Fibroblast of villous mesenchyme (primary cell): ENCODE results near the gene NEK6. TPM values are rescaled to one million over a fixed set of nuclear protein-coding genes. Genes with fewer than 3 reads are reported as not detected.

Source experiments
- DNase-seq: peaks from one replicate; pipeline ENCODE4 v3.0.0-alpha.2; 2010; ENCODE audit warnings: low read depth
- H3K4me3 ChIP-seq: 2 replicates; pipeline ENCODE4 v1.5.1; 2011; ENCODE audit warnings: low read depth, mild to moderate bottlenecking, low read length
- total RNA-seq: library from RNA; depleted of rRNA; stranded (reverse); fragments of >200 nt; gene quantifications from 2 replicates; pipeline ENCODE4 v1.2.3, GENCODE V29; 2012
- TF ChIP-seq, protein P1 (sequence below): IDR thresholded peaks from 2 replicates; pipeline ENCODE4 v1.5.1; 2012; ENCODE audit warnings: low read depth, mild to moderate bottlenecking, low read length; ENCODE audit not compliant: insufficient read depth

The NEK6 gene
- total RNA-seq, 1 donor, result 41.9 TPM

DNA sequence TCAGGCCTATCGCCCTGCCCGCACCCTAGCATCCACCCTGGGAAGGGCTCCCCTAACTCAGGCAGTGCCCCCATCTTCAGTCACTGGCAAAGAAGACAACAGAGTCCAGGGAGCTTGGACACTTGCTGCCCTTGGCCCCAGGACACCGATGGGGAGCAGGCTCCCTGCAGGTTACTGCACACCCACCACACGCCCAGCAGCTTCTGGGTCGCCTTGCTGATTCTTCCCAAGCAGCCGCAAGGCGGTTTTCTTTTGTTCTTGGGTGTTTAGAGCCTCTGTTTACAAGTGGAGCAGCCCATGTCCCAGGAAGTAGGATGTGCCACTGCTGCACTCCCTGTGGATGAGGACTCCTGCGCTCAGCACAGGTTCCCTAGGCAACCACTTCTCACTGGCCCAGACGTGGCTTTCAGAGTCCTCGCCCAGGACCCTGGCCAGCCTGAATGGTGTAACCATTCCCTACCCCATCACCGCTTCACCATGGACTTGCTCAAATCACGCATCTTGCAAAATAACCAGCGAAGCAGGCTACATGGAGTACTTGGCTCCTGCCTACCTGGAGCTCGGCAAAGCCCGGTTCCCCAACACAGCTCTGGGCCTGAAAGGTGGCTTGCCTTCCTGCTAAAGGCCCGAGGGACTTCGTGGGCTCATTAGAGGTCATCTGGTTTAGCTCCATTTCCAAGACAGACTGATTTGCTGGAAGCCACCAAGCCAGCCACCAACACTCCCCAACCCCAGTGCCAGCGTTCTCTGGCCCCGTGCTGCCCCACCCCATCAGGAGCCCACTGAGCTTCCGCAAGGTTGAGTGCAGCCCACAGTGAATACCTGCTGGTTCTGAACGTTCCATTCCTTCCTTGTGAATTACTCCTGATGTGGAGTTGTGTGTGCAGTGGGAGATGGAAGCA, 97.5 kb downstream of the NEK6 start:
- TF ChIP-seq, protein P1, sequence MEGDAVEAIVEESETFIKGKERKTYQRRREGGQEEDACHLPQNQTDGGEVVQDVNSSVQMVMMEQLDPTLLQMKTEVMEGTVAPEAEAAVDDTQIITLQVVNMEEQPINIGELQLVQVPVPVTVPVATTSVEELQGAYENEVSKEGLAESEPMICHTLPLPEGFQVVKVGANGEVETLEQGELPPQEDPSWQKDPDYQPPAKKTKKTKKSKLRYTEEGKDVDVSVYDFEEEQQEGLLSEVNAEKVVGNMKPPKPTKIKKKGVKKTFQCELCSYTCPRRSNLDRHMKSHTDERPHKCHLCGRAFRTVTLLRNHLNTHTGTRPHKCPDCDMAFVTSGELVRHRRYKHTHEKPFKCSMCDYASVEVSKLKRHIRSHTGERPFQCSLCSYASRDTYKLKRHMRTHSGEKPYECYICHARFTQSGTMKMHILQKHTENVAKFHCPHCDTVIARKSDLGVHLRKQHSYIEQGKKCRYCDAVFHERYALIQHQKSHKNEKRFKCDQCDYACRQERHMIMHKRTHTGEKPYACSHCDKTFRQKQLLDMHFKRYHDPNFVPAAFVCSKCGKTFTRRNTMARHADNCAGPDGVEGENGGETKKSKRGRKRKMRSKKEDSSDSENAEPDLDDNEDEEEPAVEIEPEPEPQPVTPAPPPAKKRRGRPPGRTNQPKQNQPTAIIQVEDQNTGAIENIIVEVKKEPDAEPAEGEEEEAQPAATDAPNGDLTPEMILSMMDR, result no peak
- H3K4me3 ChIP-seq, result no peak overlapping the region
- DNase-seq, result no peak

DNA sequence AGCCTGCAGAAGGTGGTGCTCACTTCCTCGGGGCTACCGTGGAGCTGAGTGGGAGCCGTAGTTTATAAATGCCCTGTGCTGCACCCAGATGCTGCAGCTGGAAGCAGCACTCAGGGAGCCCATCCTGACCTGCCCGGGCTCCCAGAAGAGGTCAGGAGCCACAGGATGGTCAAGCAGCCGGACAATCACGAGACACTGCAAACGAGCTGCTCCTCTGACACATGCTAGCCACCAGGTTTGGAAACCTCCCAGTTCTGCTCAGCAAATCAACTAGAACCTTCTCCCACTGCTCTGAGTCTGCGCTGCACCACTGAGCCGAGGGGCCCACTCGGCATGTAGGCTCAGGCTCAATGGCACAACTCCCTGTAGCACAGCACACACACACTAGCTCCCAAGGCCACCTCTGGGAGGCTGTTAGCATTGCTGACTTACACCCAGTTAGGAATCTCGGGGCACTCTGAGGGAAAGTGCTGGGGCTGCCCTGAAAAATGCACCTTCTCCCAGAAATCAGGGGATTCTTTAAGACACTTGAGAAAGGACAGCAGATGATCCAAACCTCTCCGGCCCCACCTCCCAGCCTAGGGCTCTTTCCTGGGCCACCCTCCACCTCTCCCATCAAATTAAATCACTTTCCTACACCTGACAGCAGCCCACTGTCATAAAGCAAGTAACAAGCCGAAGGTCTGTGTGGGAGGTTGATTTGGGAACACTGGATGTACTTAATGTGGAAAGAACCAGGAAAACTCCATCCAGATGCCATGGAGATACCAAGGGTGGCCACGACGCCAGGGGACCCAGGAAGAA, 98.4 kb downstream of the NEK6 start:
- no peak for DNase-seq
- no peak overlapping the region for H3K4me3 ChIP-seq
- TF ChIP-seq, protein P1, result no peak

DNA sequence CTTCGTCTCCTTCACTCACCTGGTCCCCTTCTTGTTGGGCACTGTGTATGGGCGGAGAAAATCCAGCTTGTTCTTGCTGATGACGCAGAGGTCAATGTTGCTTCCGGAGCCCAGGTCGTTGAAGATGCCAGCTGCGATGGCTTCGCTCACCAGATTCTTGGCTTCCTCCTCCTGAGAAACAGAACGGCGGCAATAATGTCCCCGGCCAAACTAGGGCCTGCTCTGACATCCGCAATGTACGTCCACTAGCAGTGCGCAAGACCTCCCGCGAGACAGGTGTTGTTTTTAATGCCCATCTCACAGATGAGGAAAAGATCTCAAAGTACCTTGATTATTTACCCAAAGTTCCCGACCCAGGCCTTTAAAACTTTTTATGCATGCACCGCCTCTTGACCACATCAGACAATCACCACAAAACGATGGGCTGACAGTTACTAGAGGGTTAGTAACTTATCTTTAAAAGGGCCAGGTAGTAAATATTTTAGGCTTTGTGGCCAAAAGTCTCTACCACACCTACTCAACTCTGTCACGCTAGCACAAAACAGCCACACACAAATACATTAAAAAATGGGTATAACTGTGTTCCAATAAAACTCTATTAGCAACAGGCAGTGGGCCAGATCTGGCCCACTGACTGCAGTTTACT, 99.1 kb downstream of the NEK6 start:
- DNase-seq, result no peak
- TF ChIP-seq, protein P1, result no peak
- no peak overlapping the region for H3K4me3 ChIP-seq

GRCh38 chr9:124357721-124358361, 100.1 kb downstream of the NEK6 start:
- DNase-seq, result no peak
- TF ChIP-seq, protein P1, result peak; percentile 5
- no peak overlapping the region for H3K4me3 ChIP-seq

DNA sequence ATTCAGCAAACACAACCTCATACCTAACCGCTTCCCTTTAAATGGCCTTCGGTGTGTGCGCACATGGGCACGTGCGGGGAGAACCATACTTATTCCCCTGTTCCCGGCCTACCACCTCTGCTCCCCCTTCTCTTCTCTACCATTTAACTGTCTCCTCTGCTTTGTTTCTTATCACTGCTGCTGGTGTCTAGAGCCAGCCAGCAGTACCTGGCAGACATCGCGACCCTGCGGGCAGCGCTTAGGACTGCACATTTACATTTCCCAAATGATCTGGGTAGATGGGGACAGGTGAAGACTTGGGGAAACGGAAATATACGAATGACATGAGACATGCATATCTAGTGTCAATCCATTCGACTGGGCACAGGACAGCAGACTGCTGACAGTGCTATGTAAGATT, 100.9 kb downstream of the NEK6 start:
- no peak for DNase-seq
- TF ChIP-seq, protein P1, result no peak

DNA sequence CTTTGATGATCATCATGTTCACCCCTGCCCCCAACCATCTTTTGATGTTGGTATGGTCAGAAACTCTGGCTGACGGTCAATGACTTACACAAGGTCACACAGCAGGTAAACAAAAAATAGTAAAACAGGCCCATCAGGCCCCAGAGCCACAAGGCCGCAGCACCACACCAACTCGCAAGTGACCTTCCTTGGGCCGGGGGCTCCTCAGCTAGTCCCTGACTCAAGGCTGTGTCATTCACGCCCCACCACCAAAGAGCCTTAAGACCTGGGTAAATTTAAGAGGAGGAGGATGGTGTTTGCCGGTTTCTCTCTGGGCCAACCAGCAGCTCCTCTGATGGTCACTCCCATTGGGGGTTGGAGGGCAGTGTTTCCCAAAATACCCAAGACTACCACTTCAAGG, 101.7 kb downstream of the NEK6 start:
- TF ChIP-seq, protein P1, result no peak
- DNase-seq, result no peak
- H3K4me3 ChIP-seq, result no peak overlapping the region

More for the DNA sequence above, 100.9 kb downstream of the NEK6 start:
- no peak overlapping the region for H3K4me3 ChIP-seq
